GM19452 (cell line): Measurements from ENCODE around the gene TLE4.

Source experiments
- ATAC-seq: cut with Tn5 transposase; IDR thresholded peaks from one replicate; pipeline ENCODE4 v1.9.1; 2021; ENCODE audit not compliant: unreplicated experiment

The TLE4 gene

GRCh38 chr9:79570448-79571308 lies 1.1 kb upstream of the TLE4 start:
- ATAC-seq: no peak

- no peak for ATAC-seq
Measured at GRCh38 chr9:79572032-79572607, 355 bp downstream of the TLE4 start.

GRCh38 chr9:79572608-79573411 lies 1.0 kb downstream of the TLE4 start:
- no peak for ATAC-seq

GRCh38 chr9:79573412-79573923 lies 1.7 kb downstream of the TLE4 start:
- ATAC-seq: no peak

DNA sequence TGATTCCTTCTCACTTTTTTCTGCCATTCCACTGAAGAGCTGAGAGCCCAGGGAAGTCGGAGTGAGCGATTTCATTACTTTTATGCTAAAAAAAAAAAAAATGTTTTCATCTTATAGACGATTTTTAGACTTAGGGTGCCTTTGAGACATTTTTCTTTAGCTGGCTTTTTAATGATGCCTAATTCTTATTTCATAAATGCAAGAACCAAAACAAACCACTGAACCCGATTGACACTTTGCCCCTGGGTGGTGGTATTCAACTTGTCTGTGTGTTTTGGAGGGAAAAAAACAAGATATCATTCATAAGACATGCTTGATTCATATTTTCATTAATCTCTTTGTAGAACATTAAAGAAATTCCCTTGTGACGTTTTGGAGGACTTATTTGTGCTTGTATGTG lies 2.4 kb downstream of the TLE4 start:
- no peak for ATAC-seq

DNA sequence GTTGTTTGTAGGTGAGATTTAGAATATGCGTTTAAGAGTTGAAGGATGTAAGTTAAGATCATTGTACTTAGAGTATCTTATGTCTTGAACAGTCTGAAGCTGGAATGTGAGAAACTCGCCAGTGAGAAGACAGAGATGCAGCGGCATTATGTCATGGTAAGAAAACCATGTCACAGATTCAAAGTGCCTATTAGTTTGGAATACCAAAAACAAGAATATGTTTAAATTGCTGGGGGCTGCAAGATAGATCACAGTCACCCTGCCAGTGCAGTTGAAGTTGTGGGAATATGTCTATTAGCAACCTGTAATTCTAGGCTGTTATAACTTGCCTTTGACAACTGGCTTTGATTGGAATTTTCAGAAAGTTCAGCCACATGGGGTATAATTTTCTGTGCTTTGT lies 3.0 kb downstream of the TLE4 start:
- no peak for ATAC-seq

- no peak for ATAC-seq
Measured at GRCh38 chr9:79575547-79575946, 3.8 kb downstream of the TLE4 start.

DNA sequence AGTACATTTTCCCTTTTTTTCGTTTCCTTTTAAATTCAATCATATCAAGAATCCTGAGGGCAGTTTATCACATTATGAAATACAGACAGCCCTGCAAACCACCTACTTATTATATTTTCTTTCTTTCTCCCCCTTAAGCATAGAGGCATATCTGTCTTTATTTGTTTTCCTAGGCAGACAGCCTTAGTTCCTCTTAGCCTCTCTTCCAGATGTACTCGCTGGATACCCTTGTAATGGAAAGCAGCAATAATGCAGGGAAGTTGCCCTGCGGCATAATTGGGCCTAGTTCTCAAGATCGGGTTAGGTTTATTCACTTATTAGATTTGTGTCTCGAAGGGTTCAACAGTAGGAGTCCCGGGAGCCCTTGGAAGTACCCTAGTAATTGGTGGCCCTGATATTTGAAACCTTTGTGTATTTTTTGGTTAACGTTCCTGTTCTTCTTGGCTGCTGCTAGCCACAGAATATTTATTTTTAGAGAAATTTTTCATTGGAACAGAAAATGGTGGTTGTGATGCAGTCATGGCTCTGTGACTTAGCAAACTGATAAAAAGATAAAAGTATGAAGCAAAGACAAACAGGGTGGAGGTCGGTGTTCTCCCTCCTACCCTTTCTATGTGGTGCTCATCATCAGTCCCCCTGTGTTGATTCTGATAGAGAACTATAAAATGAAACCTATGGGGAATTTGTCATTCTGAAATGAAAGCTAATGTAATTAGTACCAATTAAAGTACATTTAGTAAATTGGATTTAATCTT lies 6.4 kb downstream of the TLE4 start:
- no peak for ATAC-seq

- ATAC-seq: no peak
Measured at GRCh38 chr9:79578891-79579290, 7.1 kb downstream of the TLE4 start.

GRCh38 chr9:79579624-79580023 lies 7.9 kb downstream of the TLE4 start:
- no peak for ATAC-seq

GRCh38 chr9:79580055-79580454 lies 8.3 kb downstream of the TLE4 start:
- no peak for ATAC-seq

DNA sequence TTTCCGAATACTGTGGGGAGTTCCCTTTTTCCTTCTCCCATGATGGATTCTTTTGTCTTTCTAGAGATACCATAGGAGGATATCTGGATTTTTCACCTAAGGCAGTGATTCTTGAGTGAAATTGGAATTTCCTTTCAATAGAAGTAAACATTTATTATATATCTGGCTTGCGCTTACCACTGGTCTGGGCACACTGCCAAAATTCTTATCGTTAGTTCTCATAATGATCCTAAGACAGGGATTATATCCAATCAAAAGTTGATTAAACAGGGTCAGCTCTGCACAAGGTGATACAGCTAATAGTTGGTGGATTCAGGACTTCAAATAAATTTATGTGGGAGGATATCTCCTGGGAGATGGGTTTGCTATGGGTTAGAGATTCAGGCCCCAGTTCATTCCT lies 9.6 kb downstream of the TLE4 start:
- no peak for ATAC-seq

- no peak for ATAC-seq
Measured at GRCh38 chr9:79581794-79582193, 10.0 kb downstream of the TLE4 start.

DNA sequence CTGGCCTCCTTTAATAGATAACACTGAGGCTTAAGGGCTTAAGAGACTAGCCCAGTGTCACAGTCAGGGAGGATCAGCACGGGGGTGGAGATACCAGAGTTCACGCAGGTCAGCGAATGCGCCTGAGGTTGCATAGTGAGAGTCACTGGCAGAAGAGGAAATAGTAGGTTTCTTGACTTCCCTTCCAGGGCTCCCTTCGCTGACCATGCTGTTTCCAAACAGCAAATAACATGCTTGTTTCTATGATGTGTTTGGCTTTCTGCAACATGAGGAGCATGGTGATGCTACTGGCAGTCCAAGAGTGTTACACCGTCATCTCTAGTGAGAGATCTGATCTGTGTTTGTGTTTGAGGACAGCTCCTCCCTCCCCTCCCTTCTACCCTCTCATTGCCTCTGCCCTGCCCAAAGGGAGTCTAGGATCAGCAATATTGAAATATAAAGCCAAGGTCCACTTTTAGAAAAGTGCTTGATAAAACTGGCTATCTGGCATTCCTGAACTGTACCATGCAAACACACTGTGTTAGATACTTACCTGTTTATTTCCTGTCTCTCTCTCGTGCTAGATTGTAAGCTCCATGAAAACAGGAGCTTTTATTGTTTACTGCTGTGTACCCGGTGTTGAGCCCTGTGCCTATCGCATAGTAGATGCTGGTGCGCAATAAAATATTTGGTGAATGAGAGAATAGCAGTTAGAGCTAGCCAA lies 12.3 kb downstream of the TLE4 start:
- ATAC-seq: no peak

DNA sequence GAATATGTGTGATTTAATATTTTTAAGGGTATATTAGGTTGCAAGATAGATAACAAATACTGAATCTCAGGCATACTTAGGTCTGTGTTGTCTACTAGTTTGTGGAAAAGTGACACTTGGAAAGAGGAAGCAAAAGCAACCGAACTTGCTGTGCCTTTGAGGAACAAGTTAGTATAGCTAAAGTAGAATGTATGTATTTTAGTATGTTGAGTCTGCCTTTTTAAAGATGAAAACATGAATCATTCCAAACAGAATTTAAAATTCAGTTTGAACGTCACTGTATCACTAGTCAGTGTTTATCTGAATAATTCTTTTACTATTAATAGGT lies 12.9 kb downstream of the TLE4 start:
- no peak for ATAC-seq

- no peak for ATAC-seq
Measured at GRCh38 chr9:79588488-79589223, 16.9 kb downstream of the TLE4 start.

- ATAC-seq: no peak
Measured at GRCh38 chr9:79591458-79591857, 19.7 kb downstream of the TLE4 start.

GRCh38 chr9:79592726-79593493 lies 21.1 kb downstream of the TLE4 start:
- no peak for ATAC-seq
